Small intestine (tissue), 16 donors: ENCODE measurements around the gene CXXC1. TPM values are rescaled to one million over a fixed set of nuclear protein-coding genes. Genes with fewer than 3 reads are reported as not detected.
A peak's percentile ranks its signal among the peaks of the same experiment; 100 is the strongest.

ENCODE experiments used
- DNase-seq, 2 donors: peaks; one replicate each; pipeline versions ENCODE4 v3.0.0 to v3.0.0-alpha.2; 2013
- FAIRE-seq: peaks from 2 replicates; lab custom pipeline; 2012; peaks lifted over from hg19 to GRCh38; lab: Jason Lieb, UNC
- H3K27ac ChIP-seq, 3 donors: one replicate each; pipeline ENCODE4 v1.5.1; 2013; ENCODE audit warnings: low read length in 2 of 3, mild to moderate bottlenecking in 2 of 3, control low read depth in 1 of 3, inconsistent platforms in 1 of 3, low read depth in 1 of 3, moderate library complexity in 1 of 3
- H3K27me3 ChIP-seq, 3 donors: one replicate each; pipeline ENCODE4 v1.6.1; 2013; ENCODE audit warnings: low read length in 3 of 3, inconsistent platforms in 1 of 3; ENCODE audit not compliant: control insufficient read depth in 3 of 3, insufficient read depth in 3 of 3
- H3K36me3 ChIP-seq, 3 donors: one replicate each; pipeline ENCODE4 v1.6.1; 2013; ENCODE audit warnings: low read length in 3 of 3, inconsistent platforms in 1 of 3, low read depth in 1 of 3, mild to moderate bottlenecking in 1 of 3, moderate library complexity in 1 of 3; ENCODE audit not compliant: control insufficient read depth in 3 of 3, insufficient read depth in 2 of 3
- H3K4me1 ChIP-seq, 3 donors: one replicate each; pipeline ENCODE4 v1.6.1; 2013; ENCODE audit warnings: low read length in 2 of 3, inconsistent platforms in 1 of 3, low read depth in 1 of 3, mild to moderate bottlenecking in 1 of 3, moderate library complexity in 1 of 3; ENCODE audit not compliant: control insufficient read depth in 3 of 3, insufficient read depth in 2 of 3
- H3K4me3 ChIP-seq, 3 donors: one replicate each; pipeline ENCODE4 v1.5.1; 2013; ENCODE audit warnings: low read length in 3 of 3, control low read depth in 1 of 3, inconsistent platforms in 1 of 3, low read depth in 1 of 3, mild to moderate bottlenecking in 1 of 3, moderate library complexity in 1 of 3
- H3K9me3 ChIP-seq, 2 donors: one replicate each; pipeline ENCODE4 v1.6.1; 2013; ENCODE audit warnings: low read depth in 1 of 2, low read length in 1 of 2; ENCODE audit not compliant: control insufficient read depth in 2 of 2, insufficient read depth in 1 of 2
- WGBS, 3 donors: extraction: QIAGEN DNeasy Blood & Tissue Kit; methylation state at CpG; one replicate each; pipeline ENCODE4 v1.1.7; 2013; 5-methylcytosine and 5-hydroxymethylcytosine counted together
- long read RNA-seq, 10 donors: transcript quantifications; one replicate each; lab custom pipeline, GENCODE V29; 2026
- polyA plus RNA-seq, 4 donors: library from polyadenylated mRNA; stranded (reverse) in 3 of 4; unstranded in 1 of 4; fragments of 200-250 nt in 3 of 4; fragments of 120-200 nt in 1 of 4; gene quantifications; one replicate each; pipeline versions ENCODE4 v1.2.1 to v1.2.3, GENCODE V29; 2013
- donor health status: healthy with polysubstance abuse.
- donor health status: control.
- donor health status: control.
- donor health status: Bipolar disorder and iron deficiency.
- donor health status: healthy.

CXXC1 gene
- polyA plus RNA-seq, result 10 to 100 TPM; 65.1 to 93.9 (median 68.9) TPM
- long read RNA-seq, donor 1, result 0 reads
- long read RNA-seq, donor 2, partial matches to known transcripts, result 0 of 3 reads
- long read RNA-seq, donor 2, other reads (novel, unspliced or antisense), result 0 of 3 reads
- long read RNA-seq, donor 3, transcript CXXC1-209 (2 exons, 802 nt), result major isoform, 10 of 14 reads
- long read RNA-seq, donor 3, partial matches to known transcripts, result 0 of 14 reads
- long read RNA-seq, donor 3, other reads (novel, unspliced or antisense), result 0 of 14 reads
- long read RNA-seq, donor 4, result 0 reads
- long read RNA-seq, donor 5, transcript CXXC1-209 (2 exons, 802 nt), result major isoform, 7 of 8 reads
- long read RNA-seq, donor 5, partial matches to known transcripts, result 0 of 8 reads
- long read RNA-seq, donor 5, other reads (novel, unspliced or antisense), result 0 of 8 reads
- long read RNA-seq, donor 6, transcript CXXC1-209 (2 exons, 802 nt), result major isoform, 11 of 17 reads
- long read RNA-seq, donor 6, partial matches to known transcripts, result 0 of 17 reads
- long read RNA-seq, donor 6, other reads (novel, unspliced or antisense), result 0 of 17 reads
- long read RNA-seq, donor 7, transcript CXXC1-209 (2 exons, 802 nt), result major isoform, 20 of 23 reads
- long read RNA-seq, donor 7, partial matches to known transcripts, result 0 of 23 reads
- long read RNA-seq, donor 7, other reads (novel, unspliced or antisense), result 0 of 23 reads
- long read RNA-seq, donor 8, partial matches to known transcripts, result 0 of 4 reads
- long read RNA-seq, donor 8, other reads (novel, unspliced or antisense), result 0 of 4 reads
- long read RNA-seq, donor 9, partial matches to known transcripts, result 0 of 2 reads
- long read RNA-seq, donor 9, other reads (novel, unspliced or antisense), result 0 of 2 reads
- long read RNA-seq, donor 10, transcript CXXC1-209 (2 exons, 802 nt), result major isoform, 11 of 15 reads
- long read RNA-seq, donor 10, partial matches to known transcripts, result 0 of 15 reads
- long read RNA-seq, donor 10, other reads (novel, unspliced or antisense), result 0 of 15 reads

GRCh38 chr18:50287441-50288347 lies at the start of gene CXXC1:
Gene CXXC1, minus strand, starts transcription at chr18:50287692. Its CDS starts 103 bp downstream, at chr18:50287589.
- peak; percentile 99 for DNase-seq
- peak within 1 kb of the TSS; percentile 78 to 99 (median 93) for H3K4me3 ChIP-seq
- peak; percentile 93 for FAIRE-seq
- WGBS, 3 donors, result 0% methylated on average over 76 of the region's 76 CpGs
- no peaks in the 10 kb centered on the region for H3K9me3 ChIP-seq
- H3K27ac ChIP-seq, result peak within 1 kb of the TSS; percentile 72 to 97 (median 82)
- H3K36me3 ChIP-seq, result peaks cover 0 to 35% (median 2%) of the 10 kb centered on the region in 3 donors
- H3K4me1 ChIP-seq, result peaks cover 0 to 5% (median 2%) of the 10 kb centered on the region in 3 donors
- H3K27me3 ChIP-seq, result peaks cover 0 to 1% (median 0%) of the 10 kb centered on the region in 3 donors

- Histone ChIP-seq H3K36me3 (no peaks in the 10 kb centered on the region), H3K4me1 (no peaks in the 10 kb centered on the region), H3K27ac (no peak overlapping the region), H3K9me3 (no peaks in the 10 kb centered on the region), H3K4me3 (no peak overlapping the region), H3K27me3 (peaks cover 0 to 2% (median 0%) of the 10 kb centered on the region in 3 donors)
- WGBS, 3 donors, result 77 to 90% (median 81%) methylated on average over 7 of the region's 7 CpGs
- no peak for DNase-seq
- FAIRE-seq, result no peak
Measured at GRCh38 chr18:50334546-50335152, 47.2 kb upstream of the CXXC1 start.

GRCh38 chr18:50331691-50332090 lies 44.2 kb upstream of the CXXC1 start:
- Histone ChIP-seq H3K27ac (no peak overlapping the region), H3K36me3 (no peaks in the 10 kb centered on the region), H3K27me3 (peaks cover 0 to 2% (median 0%) of the 10 kb centered on the region in 3 donors), H3K9me3 (no peaks in the 10 kb centered on the region), H3K4me3 (no peak overlapping the region), H3K4me1 (no peaks in the 10 kb centered on the region)
- FAIRE-seq (no peak), DNase-seq (no peak)
- WGBS, 3 donors, result 68 to 84% (median 71%) methylated on average over 1 of the region's 1 CpG

GRCh38 chr18:50330176-50330575 lies 42.7 kb upstream of the CXXC1 start:
- H3K27ac ChIP-seq, result no peak overlapping the region
- H3K36me3 ChIP-seq, result no peaks in the 10 kb centered on the region
- H3K9me3 ChIP-seq, result no peaks in the 10 kb centered on the region
- H3K4me1 ChIP-seq, result no peaks in the 10 kb centered on the region
- no peak overlapping the region for H3K4me3 ChIP-seq
- no peaks in the 10 kb centered on the region for H3K27me3 ChIP-seq
- DNase-seq (no peak), FAIRE-seq (no peak)

GRCh38 chr18:50327983-50328382 lies 40.5 kb upstream of the CXXC1 start:
- Histone ChIP-seq H3K36me3 (no peaks in the 10 kb centered on the region), H3K4me1 (no peaks in the 10 kb centered on the region), H3K27ac (no peak overlapping the region), H3K27me3 (no peaks in the 10 kb centered on the region), H3K9me3 (no peaks in the 10 kb centered on the region), H3K4me3 (no peak overlapping the region)
- 71 to 86% (median 81%) methylated on average over 3 of the region's 3 CpGs for WGBS, 3 donors
- FAIRE-seq, result no peak
- DNase-seq, result no peak

GRCh38 chr18:50320719-50321118 lies 33.2 kb upstream of the CXXC1 start:
- Histone ChIP-seq H3K27ac (no peak overlapping the region), H3K27me3 (peaks cover 0 to 2% (median 0%) of the 10 kb centered on the region in 3 donors), H3K4me3 (no peak overlapping the region), H3K9me3 (no peaks in the 10 kb centered on the region), H3K4me1 (no peaks in the 10 kb centered on the region), H3K36me3 (no peaks in the 10 kb centered on the region)
- DNase-seq, result no peak
- 65 to 79% (median 72%) methylated on average over 5 of the region's 5 CpGs for WGBS, 3 donors
- no peak for FAIRE-seq

GRCh38 chr18:50315100-50315871 lies 27.8 kb upstream of the CXXC1 start:
- no peak overlapping the region for H3K27ac ChIP-seq
- no peaks in the 10 kb centered on the region for H3K4me1 ChIP-seq
- no peaks in the 10 kb centered on the region for H3K36me3 ChIP-seq
- H3K9me3 ChIP-seq, result no peaks in the 10 kb centered on the region
- DNase-seq, result no peak
- no peak for FAIRE-seq
- H3K4me3 ChIP-seq, result no peak overlapping the region
- WGBS, 3 donors, result 51 to 57% (median 53%) methylated on average over 5 of the region's 5 CpGs
- H3K27me3 ChIP-seq, result peaks cover 0 to 3% (median 2%) of the 10 kb centered on the region in 3 donors
